H1 (cell line): ENCODE data around the gene PHEX. TPM values are rescaled to one million over a fixed set of nuclear protein-coding genes. Genes with fewer than 3 reads are reported as not detected.

ENCODE experiments used
- CTCF ChIA-PET: fragments of 300-600 bp; sonication (Branson Sonifier 250); formaldehyde crosslinking; loops from one replicate; lab custom pipeline; 2021; ENCODE audit not compliant: partially characterized antibody; lab: Charles Lee
- POLR2A ChIA-PET: fragments of 300-600 bp; sonication (Branson Sonifier 250); formaldehyde crosslinking; loops from one replicate; lab custom pipeline; 2021; ENCODE audit warnings: inconsistent platforms; ENCODE audit not compliant: partially characterized antibody; lab: Charles Lee
- DNase-seq, 2 experiments: peaks; one replicate each; pipeline versions ENCODE4 v3.0.0 to v3.0.0-alpha.2; 2010 to 2022; ENCODE audit warnings: low spot score in 2 of 2, low read depth in 1 of 2, mixed read lengths in 1 of 2
- FAIRE-seq: peaks from 2 replicates; lab custom pipeline; 2011; peaks lifted over from hg19 to GRCh38; lab: Jason Lieb, UNC
- H2AFZ ChIP-seq: 2 replicates; pipeline ENCODE4 v1.8.1; 2012; ENCODE audit warnings: low read length, inconsistent platforms
- H2AK5ac ChIP-seq: 2 replicates; pipeline ENCODE4 v1.6.1; 2013; ENCODE audit warnings: low read depth, low read length
- H2BK120ac ChIP-seq: replicated peaks from 2 replicates; pipeline ENCODE3; 2013; ENCODE audit warnings: low read depth, low read length, inconsistent platforms
- H2BK12ac ChIP-seq: 2 replicates; pipeline ENCODE4 v1.6.1; 2013; ENCODE audit warnings: low read depth, low read length
- H2BK15ac ChIP-seq: 2 replicates; pipeline ENCODE4 v1.6.1; 2013; ENCODE audit warnings: low read length
- H2BK20ac ChIP-seq: 2 replicates; pipeline ENCODE4 v1.6.1; 2013; ENCODE audit warnings: low read length
- H2BK5ac ChIP-seq: 2 replicates; pipeline ENCODE4 v1.6.1; 2013; ENCODE audit warnings: low read depth, low read length
- H3K14ac ChIP-seq: 2 replicates; pipeline ENCODE4 v1.6.1; 2013; ENCODE audit warnings: inconsistent platforms; ENCODE audit not compliant: insufficient read length
- H3K18ac ChIP-seq: 2 replicates; pipeline ENCODE4 v1.6.1; 2013; ENCODE audit warnings: low read length; ENCODE audit errors: extremely low read depth
- H3K23ac ChIP-seq: 2 replicates; pipeline ENCODE4 v1.6.1; 2013; ENCODE audit warnings: inconsistent platforms; ENCODE audit not compliant: insufficient read length
- H3K23me2 ChIP-seq: 2 replicates; pipeline ENCODE4 v1.6.1; 2013; ENCODE audit warnings: low read depth, low read length
- H3K27ac ChIP-seq: 2 replicates; pipeline ENCODE4 v1.6.1; 2011; ENCODE audit warnings: low read depth, low read length, inconsistent platforms
- H3K27me3 ChIP-seq, 4 experiments: replicated peaks in 1 of 4; 1 replicate in 1 of 4; 2 replicates in 3 of 4; pipeline versions ENCODE4 v1.6.1 to v1.8.1; 2011 to 2013; ENCODE audit warnings: low read length in 3 of 4, mild to moderate bottlenecking in 3 of 4, inconsistent platforms in 2 of 4, mixed read lengths in 2 of 4, moderate library complexity in 1 of 4; ENCODE audit not compliant: control insufficient read depth in 3 of 4, insufficient read depth in 3 of 4; ENCODE audit errors: extremely low read depth in 1 of 4
- H3K36me3 ChIP-seq, 4 experiments: 2 replicates each; pipeline versions ENCODE4 v1.6.1 to v1.8.1; 2011 to 2013; ENCODE audit warnings: mild to moderate bottlenecking in 4 of 4, low read length in 3 of 4, moderate library complexity in 2 of 4, control low read depth in 1 of 4, inconsistent platforms in 1 of 4; ENCODE audit not compliant: insufficient read depth in 4 of 4, control insufficient read depth in 2 of 4
- H3K4ac ChIP-seq: replicated peaks from 2 replicates; pipeline ENCODE3; 2013; ENCODE audit warnings: low read length, low read depth, mixed read lengths, inconsistent platforms; ENCODE audit not compliant: insufficient read length
- H3K4me1 ChIP-seq, 4 experiments: replicated peaks in 1 of 4; 1 replicate in 1 of 4; 2 replicates in 3 of 4; pipeline versions ENCODE4 v1.6.1 to v1.8.1; 2011 to 2013; ENCODE audit warnings: low read length in 3 of 4, inconsistent platforms in 2 of 4, mixed read lengths in 1 of 4; ENCODE audit not compliant: insufficient read depth in 4 of 4, control insufficient read depth in 3 of 4
- H3K4me2 ChIP-seq, 2 experiments: 2 replicates each; pipeline versions ENCODE4 v1.6.1 to v1.8.1; 2011 to 2013; ENCODE audit warnings: low read depth in 2 of 2, low read length in 2 of 2, control low read depth in 1 of 2, inconsistent platforms in 1 of 2, mild to moderate bottlenecking in 1 of 2; ENCODE audit not compliant: insufficient read depth in 1 of 2
- H3K4me3 ChIP-seq, 4 experiments: fragments of 200-600, 300-600 bp in 1 of 4; sonication (generic), shearing (Covaris generic), sonication (Bioruptor Twin) in 1 of 4; 2 replicates each; pipeline versions ENCODE4 v1.5.1 to v1.8.1; 2011 to 2016; ENCODE audit warnings: low read length in 4 of 4, low read depth in 3 of 4, control low read depth in 2 of 4, inconsistent platforms in 2 of 4, mild to moderate bottlenecking in 2 of 4, mixed read lengths in 1 of 4, moderate library complexity in 1 of 4; ENCODE audit not compliant: insufficient read depth in 2 of 4; ENCODE audit errors: extremely low read depth in 1 of 4
- H3K56ac ChIP-seq: replicated peaks from 2 replicates; pipeline ENCODE3; 2013; ENCODE audit warnings: low read depth, mild to moderate bottlenecking, mixed read lengths, low read length, inconsistent platforms; ENCODE audit not compliant: insufficient read length
- H3K79me1 ChIP-seq: 2 replicates; pipeline ENCODE4 v1.6.1; 2013; ENCODE audit warnings: low read depth, low read length, control low read depth
- H3K79me2 ChIP-seq, 2 experiments: 2 replicates each; pipeline versions ENCODE4 v1.6.1 to v1.8.1; 2012 to 2013; ENCODE audit warnings: low read length in 2 of 2, mild to moderate bottlenecking in 2 of 2, inconsistent platforms in 1 of 2; ENCODE audit not compliant: insufficient read depth in 2 of 2, control insufficient read depth in 1 of 2
- H3K9ac ChIP-seq, 4 experiments: replicated peaks in 1 of 4; 1 replicate in 1 of 4; 2 replicates in 3 of 4; pipeline versions ENCODE4 v1.6.1 to v1.8.1; 2011 to 2013; ENCODE audit warnings: low read depth in 3 of 4, low read length in 3 of 4, control low read depth in 2 of 4, mild to moderate bottlenecking in 2 of 4, moderate library complexity in 2 of 4, inconsistent platforms in 1 of 4; ENCODE audit errors: extremely low read depth in 1 of 4
- H3K9me3 ChIP-seq, 2 experiments: 2 replicates each; pipeline versions ENCODE4 v1.6.1 to v1.8.1; 2012 to 2013; ENCODE audit warnings: mild to moderate bottlenecking in 2 of 2, moderate library complexity in 2 of 2, control low read depth in 1 of 2, inconsistent platforms in 1 of 2, low read depth in 1 of 2, low read length in 1 of 2, mixed read lengths in 1 of 2; ENCODE audit not compliant: insufficient read depth in 2 of 2
- H4K20me1 ChIP-seq, 2 experiments: replicated peaks in 1 of 2; 2 replicates each; pipeline versions ENCODE3 to v1.8.1; 2011 to 2013; ENCODE audit warnings: inconsistent platforms in 2 of 2, low read length in 2 of 2, mild to moderate bottlenecking in 1 of 2; ENCODE audit not compliant: insufficient read depth in 2 of 2, control insufficient read depth in 1 of 2
- H4K5ac ChIP-seq: 2 replicates; pipeline ENCODE4 v1.6.1; 2013; ENCODE audit warnings: low read length, low read depth, mixed read lengths, inconsistent platforms; ENCODE audit not compliant: insufficient read length
- H4K8ac ChIP-seq: 2 replicates; pipeline ENCODE4 v1.8.0; 2013; ENCODE audit warnings: mild to moderate bottlenecking, moderate library complexity, low read length, inconsistent platforms; ENCODE audit not compliant: insufficient read depth; ENCODE audit errors: extremely low read depth
- H4K91ac ChIP-seq: replicated peaks from 2 replicates; pipeline ENCODE3; 2013; ENCODE audit warnings: low read length, mixed read lengths, inconsistent platforms; ENCODE audit not compliant: insufficient read length
- ASH2L ChIP-seq: fragments of 200-600, 300-600 bp; sonication (generic); IDR thresholded peaks from one replicate; pipeline ENCODE4 v1.7.1; 2017; ENCODE audit warnings: low read length
- CBX8 ChIP-seq: fragments of 300-800, 300-1000 bp; sonication (generic); IDR thresholded peaks from 2 replicates; pipeline ENCODE4 v1.7.1; 2016; ENCODE audit warnings: low read depth, low read length, borderline replicate concordance
- POLR2AphosphoS5 ChIP-seq: IDR thresholded peaks from 2 replicates; pipeline ENCODE4 v1.6.1; 2011; ENCODE audit warnings: low read depth, low read length
- SIRT6 ChIP-seq: IDR thresholded peaks from one replicate; pipeline ENCODE4 v1.7.1; 2012; ENCODE audit warnings: low read length, inconsistent platforms
- WGBS, 2 experiments: shearing (Covaris generic) in 1 of 2; methylation state at CpG; one replicate each; pipeline versions ENCODE4 v1.1.6 to v1.1.7; 2013 to 2015; ENCODE audit warnings: low lambda C conversion rate in 2 of 2, mixed read lengths in 2 of 2, inconsistent platforms in 1 of 2, low coverage in 1 of 2, missing lambda C conversion rate in 1 of 2; ENCODE audit not compliant: insufficient replicate concordance in 2 of 2, insufficient coverage in 1 of 2, insufficient read length in 1 of 2; ENCODE audit errors: extremely low coverage in 1 of 2, missing lambda C conversion rate in 1 of 2; 5-methylcytosine and 5-hydroxymethylcytosine counted together
- polyA plus RNA-seq, 7 experiments: library from polyadenylated mRNA; depleted of rRNA in 3 of 7; stranded (reverse) in 5 of 7; unstranded in 2 of 7; fragments of >200 nt in 5 of 7; fragments of 200-250 nt in 2 of 7; gene quantifications; 1 replicate in 5 of 7; 2 replicates in 1 of 7; 4 replicates in 1 of 7; pipeline versions ENCODE4 v1.2.1 to v1.2.3, GENCODE V29; 2011 to 2013; ENCODE audit warnings: missing spikeins in 2 of 7, mixed read lengths in 2 of 7
- total RNA-seq: library from RNA; stranded (reverse); fragmentation: NEBNext Ultra II Directional; extraction: Animal tissue kit (Norgen Biotek cat#: 25700); gene quantifications from 2 replicates; pipeline ENCODE4 v1.2.1, GENCODE V29; 2021

Gene PHEX
- total and polyA plus RNA-seq, 2 of the 8 experiments (the other 6 are each of a cell fraction or from before 2014, with no cell fraction given) = 0.03 to 0.11 TPM

- H3K23ac ChIP-seq = no peak overlapping the region
- no peak overlapping the region for H3K18ac ChIP-seq
- WGBS, 2 experiments = 90% methylated on average over 1 of the region's 3 CpGs; no CpG with 5 or more reads in 1 of the 2 experiments
- H3K9me3 ChIP-seq = no peaks in the 10 kb centered on the region
- no peak overlapping the region for H2AFZ ChIP-seq
- no peak overlapping the region for H4K8ac ChIP-seq
- H3K79me2 ChIP-seq = no peaks in the 10 kb centered on the region
- H3K36me3 ChIP-seq = peaks cover 0 to 55% (median 14%) of the 10 kb centered on the region in 4 experiments; a peak in 7 of 8 replicates
- no peaks in the 10 kb centered on the region for H3K4me1 ChIP-seq
- H2BK5ac ChIP-seq = no peak overlapping the region
- H2BK20ac ChIP-seq = no peak overlapping the region
- FAIRE-seq = no peak
- H4K91ac ChIP-seq = no peak overlapping the region
- TF ChIP-seq POLR2AphosphoS5 (no peak), CBX8 (no peak), ASH2L (no peak), SIRT6 (no peak)
- H4K5ac ChIP-seq = no peak overlapping the region
- ChIA-PET CTCF (no interaction called here), POLR2A (no interaction called here)
- no peak overlapping the region for H3K4me2 ChIP-seq
- no peak overlapping the region for H3K56ac ChIP-seq
- H2BK15ac ChIP-seq = no peak overlapping the region
- H2BK120ac ChIP-seq = no peak overlapping the region
- H3K27me3 ChIP-seq = no peaks in the 10 kb centered on the region
- DNase-seq = no peak
- H3K4ac ChIP-seq = no peak overlapping the region
- H3K27ac ChIP-seq = no peak overlapping the region
- no peaks in the 10 kb centered on the region for H3K23me2 ChIP-seq
- H2BK12ac ChIP-seq = no peak overlapping the region
- no peaks in the 10 kb centered on the region for H3K79me1 ChIP-seq
- no peak overlapping the region for H3K9ac ChIP-seq
- no peaks in the 10 kb centered on the region for H4K20me1 ChIP-seq
- no peak overlapping the region for H2AK5ac ChIP-seq
- H3K4me3 ChIP-seq = no peak overlapping the region
- H3K14ac ChIP-seq = no peak overlapping the region
These were observed 40.6 kb upstream of the PHEX start for GRCh38 chrX:21991504-21991903.
